Neural cell (in vitro differentiated cells): ENCODE data around the gene GMPR.

ENCODE experiments used
- EP300 ChIP-seq: fragments of 450-650 bp; conservative IDR thresholded peaks from 2 replicates; pipeline ENCODE4 v1.6.1; 2014; ENCODE audit warnings: antibody characterized with exemption, mild to moderate bottlenecking, moderate library complexity; ENCODE audit not compliant: poor library complexity, severe bottlenecking
- EZH2 ChIP-seq: fragments of 200-600, 300-800 bp; shearing (Covaris generic), sonication (generic); IDR thresholded peaks from 2 replicates; pipeline ENCODE4 v1.6.1; 2014; ENCODE audit warnings: antibody characterized with exemption, low read length, borderline replicate concordance, mild to moderate bottlenecking; ENCODE audit not compliant: insufficient read depth, poor library complexity, severe bottlenecking
- POLR2AphosphoS5 ChIP-seq: IDR thresholded peaks from 2 replicates; pipeline ENCODE4 v1.6.1; 2012
- RAD21 ChIP-seq: fragments of 450-650 bp; conservative IDR thresholded peaks from 2 replicates; pipeline ENCODE4 v1.6.1; 2014; ENCODE audit warnings: antibody characterized with exemption, mild to moderate bottlenecking, moderate library complexity
- SMC3 ChIP-seq: fragments of 450-650 bp; conservative IDR thresholded peaks from 2 replicates; pipeline ENCODE4 v1.6.1; 2014; ENCODE audit warnings: antibody characterized with exemption, mild to moderate bottlenecking, moderate library complexity; ENCODE audit not compliant: poor library complexity
- TAF1 ChIP-seq: IDR thresholded peaks from 2 replicates; pipeline ENCODE4 v1.6.1; 2012; ENCODE audit warnings: low read depth
- TF ChIP-seq, protein P1 (sequence below): fragments of 450-650 bp; IDR thresholded peaks from 2 replicates; pipeline ENCODE4 v1.5.1; 2014; ENCODE audit warnings: antibody characterized with exemption, mild to moderate bottlenecking, moderate library complexity; ENCODE audit not compliant: poor library complexity, severe bottlenecking

DNA sequence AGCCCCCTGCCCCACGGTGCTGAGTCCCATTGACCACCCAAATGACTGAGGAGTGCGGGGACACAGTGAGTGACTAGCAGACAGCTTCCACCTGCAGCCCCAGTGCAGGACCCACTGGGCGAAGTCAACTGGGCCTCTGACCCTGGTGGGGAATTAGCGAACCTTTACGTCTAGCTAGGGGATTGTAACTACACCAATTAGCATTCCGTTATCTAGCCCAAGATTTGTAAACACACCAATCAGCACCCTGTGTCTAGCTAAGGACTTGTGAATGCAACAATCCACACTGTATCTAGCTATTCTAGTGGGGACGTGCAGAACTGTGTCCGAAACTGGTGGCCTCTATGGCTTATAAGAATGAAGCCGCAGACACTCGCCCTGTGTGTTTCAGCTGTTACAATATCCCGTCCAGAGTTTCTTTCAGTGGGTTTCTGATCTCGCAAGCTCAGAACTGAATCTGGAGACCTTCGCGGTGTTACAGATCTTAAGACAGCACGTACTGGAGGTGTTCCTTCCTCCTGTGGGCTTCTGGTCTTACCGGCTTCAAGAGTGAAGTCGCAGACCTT is 21.1 kb upstream of the GMPR start:
- TF ChIP-seq, protein P1, sequence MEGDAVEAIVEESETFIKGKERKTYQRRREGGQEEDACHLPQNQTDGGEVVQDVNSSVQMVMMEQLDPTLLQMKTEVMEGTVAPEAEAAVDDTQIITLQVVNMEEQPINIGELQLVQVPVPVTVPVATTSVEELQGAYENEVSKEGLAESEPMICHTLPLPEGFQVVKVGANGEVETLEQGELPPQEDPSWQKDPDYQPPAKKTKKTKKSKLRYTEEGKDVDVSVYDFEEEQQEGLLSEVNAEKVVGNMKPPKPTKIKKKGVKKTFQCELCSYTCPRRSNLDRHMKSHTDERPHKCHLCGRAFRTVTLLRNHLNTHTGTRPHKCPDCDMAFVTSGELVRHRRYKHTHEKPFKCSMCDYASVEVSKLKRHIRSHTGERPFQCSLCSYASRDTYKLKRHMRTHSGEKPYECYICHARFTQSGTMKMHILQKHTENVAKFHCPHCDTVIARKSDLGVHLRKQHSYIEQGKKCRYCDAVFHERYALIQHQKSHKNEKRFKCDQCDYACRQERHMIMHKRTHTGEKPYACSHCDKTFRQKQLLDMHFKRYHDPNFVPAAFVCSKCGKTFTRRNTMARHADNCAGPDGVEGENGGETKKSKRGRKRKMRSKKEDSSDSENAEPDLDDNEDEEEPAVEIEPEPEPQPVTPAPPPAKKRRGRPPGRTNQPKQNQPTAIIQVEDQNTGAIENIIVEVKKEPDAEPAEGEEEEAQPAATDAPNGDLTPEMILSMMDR, result no peak
- no peak for TF ChIP-seq TAF1
- TF ChIP-seq SMC3, result no peak
- no peak for TF ChIP-seq EP300
- no peak for TF ChIP-seq EZH2
- no peak for TF ChIP-seq POLR2AphosphoS5
- TF ChIP-seq RAD21, result no peak
